ENCODE results near the gene FBH1. TPM values are rescaled to one million over a fixed set of nuclear protein-coding genes. Genes with fewer than 3 reads are reported as not detected.
A peak's percentile ranks its signal among the peaks of the same experiment; 100 is the strongest.

FBH1 gene
- total RNA-seq, 1 donor from 2014 or later = 76.6 TPM

- Mint-ChIP-seq H3K4me3 (no peak overlapping the region), H3K9me3 (no peaks in the 10 kb centered on the region), H3K4me1 (no peaks in the 10 kb centered on the region), H3K27ac (no peak overlapping the region), H3K27me3 (ENCODE audit: low read depth) (peaks cover 20% of the 10 kb centered on the region), H3K36me3 (no peaks in the 10 kb centered on the region)
- DNase-seq (ENCODE audit: low spot score in 2 of 2, unreplicated experiment in 2 of 2) = peak in 1 of 2 experiments; percentile 32
- no peak for TF ChIP-seq CTCF (IDR thresholded peaks at IDR 0.05; ENCODE audit: unreplicated experiment)
Observed at GRCh38 chr10:5968681-5969453, 78.8 kb downstream of the FBH1 start.

GRCh38 chr10:5970066-5970465, 80.0 kb downstream of the FBH1 start:
- no peak for TF ChIP-seq CTCF (IDR thresholded peaks at IDR 0.05; ENCODE audit: unreplicated experiment)
- DNase-seq (ENCODE audit: low spot score in 2 of 2, unreplicated experiment in 2 of 2) = no peak
- no peak overlapping the region for H3K4me3 Mint-ChIP-seq
- H3K27me3 Mint-ChIP-seq (ENCODE audit: low read depth) = peaks cover 28% of the 10 kb centered on the region
- no peaks in the 10 kb centered on the region for H3K36me3 Mint-ChIP-seq
- no peak overlapping the region for H3K27ac Mint-ChIP-seq
- H3K4me1 Mint-ChIP-seq = no peaks in the 10 kb centered on the region
- no peaks in the 10 kb centered on the region for H3K9me3 Mint-ChIP-seq

- no peak for TF ChIP-seq CTCF (IDR thresholded peaks at IDR 0.05; ENCODE audit: unreplicated experiment)
- DNase-seq (ENCODE audit: low spot score in 2 of 2, unreplicated experiment in 2 of 2) = no peak
- Mint-ChIP-seq H3K27ac (no peak overlapping the region), H3K27me3 (ENCODE audit: low read depth) (peaks cover 32% of the 10 kb centered on the region), H3K36me3 (no peaks in the 10 kb centered on the region), H3K9me3 (no peaks in the 10 kb centered on the region), H3K4me3 (no peak overlapping the region), H3K4me1 (no peaks in the 10 kb centered on the region)
Observed at GRCh38 chr10:5970527-5970926, 80.5 kb downstream of the FBH1 start.

- no peak overlapping the region for H3K4me3 Mint-ChIP-seq
- peaks cover 41% of the 10 kb centered on the region for H3K27me3 Mint-ChIP-seq (ENCODE audit: low read depth)
- H3K9me3 Mint-ChIP-seq = no peaks in the 10 kb centered on the region
- H3K36me3 Mint-ChIP-seq = no peaks in the 10 kb centered on the region
- no peak for TF ChIP-seq CTCF (IDR thresholded peaks at IDR 0.05; ENCODE audit: unreplicated experiment)
- H3K27ac Mint-ChIP-seq = no peak overlapping the region
- peaks cover 1% of the 10 kb centered on the region for H3K4me1 Mint-ChIP-seq
- peak in 1 of 2 experiments; percentile 6 for DNase-seq (ENCODE audit: low spot score in 2 of 2, unreplicated experiment in 2 of 2)
Observed at GRCh38 chr10:5971315-5971832, 81.3 kb downstream of the FBH1 start.

GRCh38 chr10:5971886-5972285, 81.8 kb downstream of the FBH1 start:
- H3K4me1 Mint-ChIP-seq = peaks cover 6% of the 10 kb centered on the region
- peak in 1 of 2 experiments; percentile 5 for DNase-seq (ENCODE audit: low spot score in 2 of 2, unreplicated experiment in 2 of 2)
- no peak overlapping the region for H3K4me3 Mint-ChIP-seq
- no peak for TF ChIP-seq CTCF (IDR thresholded peaks at IDR 0.05; ENCODE audit: unreplicated experiment)
- no peaks in the 10 kb centered on the region for H3K36me3 Mint-ChIP-seq
- no peaks in the 10 kb centered on the region for H3K9me3 Mint-ChIP-seq
- peaks cover 46% of the 10 kb centered on the region for H3K27me3 Mint-ChIP-seq (ENCODE audit: low read depth)
- H3K27ac Mint-ChIP-seq = no peak overlapping the region

Data from mesothelial cell of epicardium (in vitro differentiated cells).